ENCODE results near the gene ZNF416.

- TF ChIP-seq CTCF (IDR thresholded peaks at IDR 0.05 in 4 of 5, conservative IDR thresholded peaks at IDR 0.05 in 1 of 5) (no peak), POLR2A (IDR thresholded peaks at IDR 0.05) (no peak)
These were observed 8.8 kb upstream of the ZNF416 start for GRCh38 chr19:57587529-57587928.

Measured in gastrocnemius medialis (tissue), 4 donors.